ENCODE measurements around the gene CABP5.

The CABP5 gene

DNA sequence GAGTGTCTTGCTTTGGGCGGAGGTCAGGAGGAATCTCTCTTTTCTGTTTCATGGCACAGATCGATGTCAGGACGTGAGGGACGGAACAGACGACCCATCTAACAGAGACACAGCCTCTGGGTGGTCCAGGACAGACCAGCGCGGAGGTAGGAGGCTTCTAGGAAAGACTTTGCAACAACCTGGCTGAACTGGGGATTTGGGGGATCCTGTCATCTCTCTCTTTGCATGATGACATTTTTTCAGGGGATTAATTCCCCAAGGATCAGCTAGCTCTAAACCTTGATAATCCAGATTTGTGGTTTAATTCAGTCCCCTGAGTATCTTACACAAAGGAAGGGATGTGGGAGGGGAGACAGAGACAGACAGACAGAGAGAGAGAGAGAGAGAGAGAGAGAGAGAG, 14.4 kb downstream of the CABP5 start:
- no peak for DNase-seq

DNA sequence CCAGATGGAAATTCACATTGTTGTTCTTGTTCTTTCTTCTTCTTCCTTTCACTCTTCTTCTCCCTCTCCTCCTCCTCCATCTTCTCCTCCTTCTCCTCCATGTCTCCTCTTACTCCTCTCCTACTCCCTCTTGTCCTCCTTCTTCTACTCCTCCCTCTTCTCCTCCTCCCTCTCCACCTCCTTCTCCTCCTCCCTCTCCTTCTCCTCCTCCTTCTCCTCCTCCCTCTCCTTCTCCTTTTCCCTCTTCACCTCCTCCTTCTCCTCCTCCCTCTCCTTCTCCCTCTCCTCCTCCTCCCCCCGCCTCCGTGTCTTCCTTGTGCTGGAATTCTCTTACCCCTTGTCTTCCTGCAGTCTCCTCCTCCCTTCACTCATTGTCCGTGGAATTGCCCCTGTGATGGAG, 18.4 kb downstream of the CABP5 start:
- no peak for DNase-seq

DNA sequence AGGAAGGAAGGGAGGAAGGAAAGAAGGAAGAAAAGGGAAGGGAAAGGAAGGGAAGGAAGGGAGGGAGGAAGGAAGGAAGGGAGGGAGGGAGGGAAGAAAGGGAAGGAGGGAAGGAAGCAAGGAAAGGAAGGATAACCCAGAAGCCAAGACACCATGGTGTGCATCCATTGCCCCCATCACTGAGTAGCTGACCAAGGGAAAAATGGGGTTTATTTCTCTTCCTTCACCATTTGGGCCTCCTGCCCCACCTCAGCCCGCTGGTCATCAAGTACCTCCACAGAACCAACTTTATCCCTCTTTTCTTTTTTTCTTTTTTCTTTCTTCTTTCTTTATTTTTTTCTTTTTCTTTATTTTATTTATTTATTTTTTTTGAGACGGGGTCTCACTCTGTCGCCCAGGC, 20.4 kb downstream of the CABP5 start:
- DNase-seq = no peak

DNA sequence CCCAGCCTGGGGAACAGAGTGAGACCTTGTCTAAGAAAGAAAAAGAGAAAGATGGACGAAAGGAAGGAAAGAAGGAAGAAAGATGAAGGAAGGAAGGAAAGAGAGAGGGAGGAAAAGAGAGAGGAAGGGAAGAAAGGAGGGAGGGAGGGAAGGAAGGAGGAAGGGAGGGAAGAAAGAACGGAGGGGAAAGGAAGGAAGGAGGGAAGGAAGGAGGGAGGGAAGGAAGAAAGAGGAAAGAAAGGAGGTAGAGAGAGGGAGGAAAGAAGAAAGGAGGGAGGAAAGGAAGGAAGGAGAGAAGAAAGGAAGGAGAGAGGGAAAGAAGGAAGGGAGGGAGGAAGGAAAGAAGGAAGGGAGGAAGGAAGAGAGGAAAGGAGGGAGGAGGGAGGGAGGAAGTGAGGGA, 20.9 kb downstream of the CABP5 start:
- no peak for DNase-seq

- no peak for DNase-seq
Observed at GRCh38 chr19:48020686-48021085, 23.2 kb downstream of the CABP5 start.

- DNase-seq = no peak
Observed at GRCh38 chr19:48010932-48011758, 32.7 kb downstream of the CABP5 start.

DNA sequence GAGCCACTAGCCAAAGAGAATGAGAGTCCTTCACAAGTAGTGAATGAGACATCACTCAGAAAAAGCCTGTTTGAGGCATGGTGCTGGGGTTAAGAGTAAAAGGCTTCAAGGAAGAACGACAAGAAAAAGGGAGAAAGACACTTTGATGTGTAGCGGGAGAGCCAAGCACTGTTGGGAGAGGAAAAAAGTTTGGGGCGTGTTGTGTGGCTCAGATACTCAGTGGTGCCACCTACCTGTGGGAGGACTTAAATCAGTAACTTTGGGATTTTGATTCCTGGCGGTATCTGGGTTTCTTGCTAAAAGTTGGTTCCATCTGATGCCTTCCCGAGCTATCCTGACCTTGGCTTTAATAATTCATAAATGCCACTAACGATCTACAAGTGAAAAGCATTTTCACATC, 37.1 kb downstream of the CABP5 start:
- DNase-seq = no peak

- no peak for DNase-seq
Observed at GRCh38 chr19:48004236-48004635, 39.6 kb downstream of the CABP5 start.

DNA sequence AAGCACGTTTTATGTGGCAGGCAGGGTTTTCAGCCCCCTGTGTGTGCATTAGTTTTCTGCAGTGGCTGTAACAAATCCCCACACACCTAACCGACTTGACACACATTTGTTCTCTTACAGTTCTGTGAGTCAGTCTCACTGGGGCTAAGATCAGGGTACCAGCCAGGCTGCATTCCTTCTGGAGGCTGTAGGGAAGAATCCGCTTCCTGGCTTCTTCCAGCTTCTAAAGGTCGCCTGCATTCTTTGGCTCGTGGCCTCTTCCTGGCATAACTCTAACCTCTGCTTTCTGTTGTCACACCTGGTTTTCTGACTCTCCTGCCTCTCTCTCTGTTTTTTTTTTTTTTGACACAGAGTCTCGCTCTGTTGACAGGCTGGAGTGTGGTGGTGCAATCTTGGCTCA, 43.0 kb downstream of the CABP5 start:
- DNase-seq = no peak

DNA sequence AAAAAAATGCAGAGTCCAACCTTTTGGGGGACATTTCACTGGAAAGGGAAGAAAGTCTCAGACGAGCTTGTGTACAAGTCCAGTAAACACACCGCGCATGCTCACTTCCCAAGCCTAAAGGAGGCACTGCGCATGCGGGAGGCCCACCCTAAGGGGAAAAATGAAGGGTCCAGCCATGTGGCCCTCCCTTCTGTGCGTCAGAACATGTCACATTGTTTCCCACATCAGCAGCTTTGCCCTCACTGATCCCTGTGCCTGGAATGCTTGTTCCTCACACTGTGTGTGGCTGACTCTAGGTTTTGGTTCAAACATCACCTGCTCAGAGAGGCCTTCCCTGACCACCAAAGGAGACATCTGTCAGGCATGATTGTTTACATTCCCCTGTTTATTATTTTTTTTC, 45.1 kb downstream of the CABP5 start:
- DNase-seq = no peak

- DNase-seq = no peak
Observed at GRCh38 chr19:47996230-47996727, 47.6 kb downstream of the CABP5 start.

DNA sequence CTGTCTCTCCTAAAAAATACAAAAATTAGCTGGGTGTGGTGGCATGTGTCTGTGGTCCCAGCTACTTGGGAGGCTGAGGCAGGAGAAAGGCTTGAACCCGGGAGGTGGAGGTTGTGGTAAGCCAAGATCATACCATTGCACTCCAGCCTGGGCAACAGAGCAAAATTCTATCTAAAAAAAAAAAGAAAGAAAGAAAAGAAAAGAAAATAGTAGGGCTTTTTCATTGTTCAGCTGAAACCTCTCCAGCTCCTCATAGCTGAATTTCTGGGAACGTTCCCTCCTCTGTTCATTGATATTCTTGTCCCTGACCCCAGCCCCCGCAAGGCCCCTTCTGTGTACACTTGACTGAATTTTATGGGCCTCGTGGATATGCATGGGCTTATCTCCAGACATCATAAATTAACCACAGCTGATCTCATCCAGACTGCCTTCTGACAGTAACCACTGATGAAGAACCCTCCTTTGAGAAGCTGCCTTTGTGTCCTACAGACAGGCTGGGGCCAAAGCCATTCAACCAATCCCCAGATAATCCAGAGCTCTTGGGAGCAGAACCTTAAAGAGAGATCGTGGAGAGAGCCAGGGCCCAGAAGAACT, 49.6 kb downstream of the CABP5 start, which contains the start of gene ELSPBP1:
TSS of gene ELSPBP1 (plus strand) at position 424 of the 594 bp plus-strand sequence. CDS start 14,036 bp downstream, outside the sequence.
- no peak for DNase-seq

GRCh38 chr19:47992070-47992469, 51.8 kb downstream of the CABP5 start, which contains the start of gene BSPH1:
TSS of gene BSPH1 (minus strand) at chr19:47992170. CDS start at chr19:47992081, 89 bp downstream.
- no peak for DNase-seq

DNA sequence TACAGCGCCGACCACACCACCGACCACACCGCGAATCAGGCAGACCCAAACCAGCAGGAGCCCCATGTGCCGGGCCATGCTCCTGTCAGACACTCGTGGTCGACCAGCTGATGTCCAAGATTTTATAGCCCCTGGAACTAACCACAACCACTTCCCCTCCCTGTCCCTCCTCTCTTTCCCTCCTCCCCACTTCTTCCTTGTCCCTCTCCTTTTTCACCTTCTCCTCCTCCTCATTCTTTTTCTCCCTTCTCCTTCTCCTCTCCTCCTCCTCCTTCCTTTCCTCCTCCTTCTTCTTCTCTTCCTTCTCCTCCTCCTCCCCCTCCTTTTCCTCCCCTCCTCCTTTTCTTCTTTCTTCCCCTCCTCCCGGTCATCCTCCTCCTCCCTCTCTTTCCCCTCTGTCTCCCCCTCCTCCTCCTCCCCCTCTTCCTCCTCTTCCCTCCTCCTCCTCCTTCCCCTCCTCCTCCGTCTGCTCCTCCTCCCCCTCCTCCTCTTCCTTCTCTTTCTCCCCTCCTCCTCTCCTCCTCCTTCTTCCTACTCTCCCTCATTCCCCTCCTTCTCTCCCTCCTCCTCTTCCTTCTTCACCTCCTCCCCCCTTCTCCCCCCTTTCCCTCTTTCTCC, 52.6 kb downstream of the CABP5 start:
- no peak for DNase-seq

Data from activated effector memory CD4-positive, alpha-beta T cell treated with Interleukin-2 at 50 U/mL for 16 hours (primary cell).